ENCODE results near the gene HOXD8.

HOXD8 gene

GRCh38 chr2:176126929-176127773, 2.4 kb upstream of the HOXD8 start:
- DNase-seq (ENCODE audit: extremely low read depth, low read depth), result peak; percentile 7
- TF ChIP-seq, protein P1, sequence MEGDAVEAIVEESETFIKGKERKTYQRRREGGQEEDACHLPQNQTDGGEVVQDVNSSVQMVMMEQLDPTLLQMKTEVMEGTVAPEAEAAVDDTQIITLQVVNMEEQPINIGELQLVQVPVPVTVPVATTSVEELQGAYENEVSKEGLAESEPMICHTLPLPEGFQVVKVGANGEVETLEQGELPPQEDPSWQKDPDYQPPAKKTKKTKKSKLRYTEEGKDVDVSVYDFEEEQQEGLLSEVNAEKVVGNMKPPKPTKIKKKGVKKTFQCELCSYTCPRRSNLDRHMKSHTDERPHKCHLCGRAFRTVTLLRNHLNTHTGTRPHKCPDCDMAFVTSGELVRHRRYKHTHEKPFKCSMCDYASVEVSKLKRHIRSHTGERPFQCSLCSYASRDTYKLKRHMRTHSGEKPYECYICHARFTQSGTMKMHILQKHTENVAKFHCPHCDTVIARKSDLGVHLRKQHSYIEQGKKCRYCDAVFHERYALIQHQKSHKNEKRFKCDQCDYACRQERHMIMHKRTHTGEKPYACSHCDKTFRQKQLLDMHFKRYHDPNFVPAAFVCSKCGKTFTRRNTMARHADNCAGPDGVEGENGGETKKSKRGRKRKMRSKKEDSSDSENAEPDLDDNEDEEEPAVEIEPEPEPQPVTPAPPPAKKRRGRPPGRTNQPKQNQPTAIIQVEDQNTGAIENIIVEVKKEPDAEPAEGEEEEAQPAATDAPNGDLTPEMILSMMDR (IDR thresholded peaks at IDR 0.05; ENCODE audit: low read depth, low read length), result peak; percentile 78

DNA sequence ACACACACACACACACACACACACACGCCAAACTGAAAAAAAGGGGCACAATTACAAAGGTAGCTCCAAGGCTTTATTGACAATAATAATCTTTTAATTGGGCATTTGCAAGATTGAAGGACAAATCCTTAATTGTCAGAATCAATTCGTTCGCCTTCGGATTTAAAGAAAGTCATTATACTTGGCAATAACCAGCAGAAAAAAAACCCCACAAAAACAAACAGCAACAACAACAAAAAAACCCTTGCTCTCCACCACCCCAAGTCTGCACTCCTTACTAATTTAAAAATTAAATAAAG, 1.8 kb upstream of the HOXD8 start:
- no peak for DNase-seq (ENCODE audit: extremely low read depth, low read depth)
- TF ChIP-seq, protein P1 (IDR thresholded peaks at IDR 0.05; ENCODE audit: low read depth, low read length), result no peak

DNA sequence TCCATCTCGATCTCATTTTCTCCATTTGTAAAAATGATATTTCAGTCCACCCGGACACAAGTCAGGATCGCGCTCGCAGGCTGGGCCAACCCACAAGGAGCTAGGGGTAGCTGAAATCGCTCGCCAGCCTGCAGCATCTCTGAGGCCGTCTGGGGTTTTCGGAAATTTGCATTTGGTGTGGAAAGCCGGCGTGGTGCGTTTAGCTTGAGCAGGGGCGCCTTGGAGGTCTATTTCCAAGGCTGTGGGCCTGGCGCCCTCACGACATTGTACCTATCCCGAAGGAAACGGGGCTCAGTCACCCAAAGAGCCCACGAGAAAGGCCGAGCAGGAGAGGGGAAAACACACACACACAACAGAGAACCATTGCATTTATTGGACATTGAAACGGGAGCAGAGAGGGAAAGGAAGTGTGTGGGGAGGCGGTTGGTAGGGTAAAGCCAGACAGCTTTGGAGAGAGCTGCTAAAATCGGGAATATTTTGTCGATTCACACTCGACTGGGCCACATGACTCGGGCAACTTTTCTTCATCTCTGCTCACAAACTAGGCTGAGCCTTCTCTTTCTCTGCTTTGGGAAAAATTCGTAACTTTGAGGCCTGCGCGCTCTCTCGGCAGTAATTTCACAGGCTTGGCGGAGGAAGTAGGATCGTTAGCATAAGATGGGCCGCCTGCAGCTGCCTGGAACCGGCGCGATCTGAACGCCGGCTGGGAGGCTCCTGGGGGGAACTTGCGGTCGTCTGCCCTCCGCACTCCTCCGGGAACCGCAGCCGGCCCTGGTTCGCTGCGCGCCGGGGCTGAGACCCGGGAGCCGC, 1.1 kb upstream of the HOXD8 start:
- DNase-seq (ENCODE audit: extremely low read depth, low read depth), result no peak
- TF ChIP-seq, protein P1 (IDR thresholded peaks at IDR 0.05; ENCODE audit: low read depth, low read length), result no peak

GRCh38 chr2:176129813-176130146, 275 bp downstream of the HOXD8 start:
- DNase-seq (ENCODE audit: extremely low read depth, low read depth), result no peak
- TF ChIP-seq, protein P1 (IDR thresholded peaks at IDR 0.05; ENCODE audit: low read depth, low read length), result no peak

GRCh38 chr2:176130147-176130956, 847 bp downstream of the HOXD8 start:
- TF ChIP-seq, protein P1 (IDR thresholded peaks at IDR 0.05; ENCODE audit: low read depth, low read length), result no peak
- DNase-seq (ENCODE audit: extremely low read depth, low read depth), result no peak

GRCh38 chr2:176130957-176131847, 1.7 kb downstream of the HOXD8 start:
- TF ChIP-seq, protein P1 (IDR thresholded peaks at IDR 0.05; ENCODE audit: low read depth, low read length), result no peak
- no peak for DNase-seq (ENCODE audit: extremely low read depth, low read depth)

Data from AG09319 (cell line).